H9 (cell line): ENCODE results near the gene TECPR2. TPM values are rescaled to one million over a fixed set of nuclear protein-coding genes. Genes with fewer than 3 reads are reported as not detected.

Experiments
- DNase-seq: peaks from one replicate; pipeline ENCODE4 v3.0.0-alpha.2; 2017
- H2AFZ ChIP-seq: one replicate; pipeline ENCODE4 v1.6.1; 2013; ENCODE audit warnings: mild to moderate bottlenecking, low read length, control low read depth, moderate library complexity
- H2AK5ac ChIP-seq: 2 replicates; pipeline ENCODE4 v1.6.1; 2013; ENCODE audit warnings: low read length, control low read depth, mixed read lengths; ENCODE audit not compliant: insufficient read length
- H2BK120ac ChIP-seq: one replicate; pipeline ENCODE4 v1.6.1; 2013; ENCODE audit warnings: low read depth, mild to moderate bottlenecking, low read length, control low read depth, inconsistent platforms; ENCODE audit not compliant: poor library complexity, severe bottlenecking
- H2BK12ac ChIP-seq: 2 replicates; pipeline ENCODE4 v1.6.1; 2013; ENCODE audit warnings: low read length, control low read depth, mixed read lengths, low read depth; ENCODE audit not compliant: insufficient read length
- H2BK15ac ChIP-seq: 2 replicates; pipeline ENCODE4 v1.6.1; 2013; ENCODE audit warnings: low read depth, low read length, control low read depth
- H2BK20ac ChIP-seq: one replicate; pipeline ENCODE4 v1.6.1; 2013; ENCODE audit warnings: low read depth, mild to moderate bottlenecking, low read length, control low read depth, inconsistent platforms; ENCODE audit not compliant: poor library complexity, severe bottlenecking
- H2BK5ac ChIP-seq: 2 replicates; pipeline ENCODE4 v1.6.1; 2013; ENCODE audit warnings: low read length, control low read depth, mixed read lengths; ENCODE audit not compliant: insufficient read length
- H3K14ac ChIP-seq: 2 replicates; pipeline ENCODE4 v1.6.1; 2013; ENCODE audit warnings: low read length, control low read depth; ENCODE audit not compliant: insufficient read depth
- H3K18ac ChIP-seq: 2 replicates; pipeline ENCODE4 v1.6.1; 2013; ENCODE audit warnings: low read depth, mild to moderate bottlenecking, mixed read lengths, low read length, control low read depth; ENCODE audit not compliant: insufficient read length
- H3K23ac ChIP-seq: 2 replicates; pipeline ENCODE4 v1.6.1; 2013; ENCODE audit warnings: low read length, control low read depth, mixed read lengths, low read depth; ENCODE audit not compliant: insufficient read length
- H3K23me2 ChIP-seq: 2 replicates; pipeline ENCODE4 v1.6.1; 2013; ENCODE audit warnings: low read depth, mild to moderate bottlenecking, mixed read lengths, low read length, control low read depth; ENCODE audit not compliant: insufficient read length, poor library complexity, severe bottlenecking
- H3K27ac ChIP-seq: 2 replicates; pipeline ENCODE4 v1.5.1; 2013; ENCODE audit warnings: low read length, control low read depth, mixed read lengths, low read depth; ENCODE audit not compliant: insufficient read length
- H3K27me3 ChIP-seq: 2 replicates; pipeline ENCODE4 v1.6.1; 2013; ENCODE audit warnings: low read length, control low read depth, inconsistent platforms; ENCODE audit not compliant: insufficient read depth
- H3K4ac ChIP-seq: 2 replicates; pipeline ENCODE4 v1.6.1; 2013; ENCODE audit warnings: low read depth, mild to moderate bottlenecking, control low read depth, inconsistent platforms, low read length, moderate library complexity
- H3K4me1 ChIP-seq: 2 replicates; pipeline ENCODE4 v1.6.1; 2013; ENCODE audit warnings: low read length, control low read depth, inconsistent platforms; ENCODE audit not compliant: insufficient read depth
- H3K4me2 ChIP-seq: 2 replicates; pipeline ENCODE4 v1.6.1; 2013; ENCODE audit warnings: low read length, control low read depth, mixed read lengths; ENCODE audit not compliant: insufficient read length, insufficient read depth
- H3K56ac ChIP-seq: 2 replicates; pipeline ENCODE4 v1.6.1; 2013; ENCODE audit warnings: low read depth, mild to moderate bottlenecking, mixed read lengths, low read length, control low read depth; ENCODE audit not compliant: insufficient read length
- H3K79me1 ChIP-seq: 2 replicates; pipeline ENCODE4 v1.6.1; 2013; ENCODE audit warnings: low read depth, mild to moderate bottlenecking, moderate library complexity, low read length, control low read depth, inconsistent platforms; ENCODE audit not compliant: insufficient read depth, poor library complexity, severe bottlenecking
- H3K79me2 ChIP-seq: 2 replicates; pipeline ENCODE4 v1.6.1; 2013; ENCODE audit warnings: low read length, control low read depth, inconsistent platforms; ENCODE audit not compliant: insufficient read depth
- H3K9ac ChIP-seq: 2 replicates; pipeline ENCODE4 v1.6.1; 2013; ENCODE audit warnings: low read length, control low read depth, mixed read lengths; ENCODE audit not compliant: insufficient read length; ENCODE audit errors: extremely low read depth
- H3K9me3 ChIP-seq: one replicate; pipeline ENCODE4 v1.6.1; 2013; ENCODE audit warnings: low read depth, low read length, inconsistent platforms; ENCODE audit not compliant: control insufficient read depth
- H3T11ph ChIP-seq: one replicate; pipeline ENCODE4 v1.6.1; 2013; ENCODE audit warnings: mild to moderate bottlenecking, low read length, control low read depth, inconsistent platforms
- H4K20me1 ChIP-seq: one replicate; pipeline ENCODE4 v1.6.1; 2013; ENCODE audit not compliant: control insufficient read depth, insufficient read length, insufficient read depth
- H4K5ac ChIP-seq: 2 replicates; pipeline ENCODE4 v1.6.1; 2013; ENCODE audit warnings: low read depth, mild to moderate bottlenecking, mixed read lengths, low read length, control low read depth; ENCODE audit not compliant: insufficient read length
- H4K8ac ChIP-seq: replicated peaks from 2 replicates; pipeline ENCODE4 v1.6.1; 2013; ENCODE audit warnings: low read length, control low read depth, mixed read lengths, low read depth; ENCODE audit not compliant: insufficient read length
- H4K91ac ChIP-seq: 2 replicates; pipeline ENCODE4 v1.6.1; 2013; ENCODE audit warnings: low read depth, mild to moderate bottlenecking, moderate library complexity, mixed read lengths, low read length, control low read depth; ENCODE audit not compliant: insufficient read length
- H3K27ac Mint-ChIP-seq, 3 experiments: 2 replicates in 2 of 3; 3 replicates in 1 of 3; pipeline ENCODE4 v1.8.0; 2020 to 2021; ENCODE audit warnings: mixed read lengths in 3 of 3, mild to moderate bottlenecking in 1 of 3, moderate library complexity in 1 of 3
- H3K27me3 Mint-ChIP-seq: 2 replicates; pipeline ENCODE4 v1.8.0; 2021; ENCODE audit warnings: low read depth, mild to moderate bottlenecking, moderate library complexity, mixed read lengths
- H3K36me3 Mint-ChIP-seq, 3 experiments: 2 replicates in 2 of 3; 3 replicates in 1 of 3; pipeline ENCODE4 v1.8.0; 2020 to 2021; ENCODE audit warnings: low read depth in 3 of 3, mixed read lengths in 3 of 3; ENCODE audit not compliant: insufficient read depth in 1 of 3
- H3K4me1 Mint-ChIP-seq, 2 experiments: 2 replicates each; pipeline ENCODE4 v1.8.0; 2020; ENCODE audit warnings: mixed read lengths in 2 of 2
- H3K4me3 Mint-ChIP-seq, 2 experiments: 2 replicates in 1 of 2; 3 replicates in 1 of 2; pipeline ENCODE4 v1.8.0; 2020 to 2021; ENCODE audit warnings: mild to moderate bottlenecking in 2 of 2, mixed read lengths in 2 of 2, moderate library complexity in 1 of 2
- H3K9me3 Mint-ChIP-seq, 2 experiments: 2 replicates in 1 of 2; 3 replicates in 1 of 2; pipeline ENCODE4 v1.8.0; 2020; ENCODE audit warnings: mild to moderate bottlenecking in 2 of 2, mixed read lengths in 2 of 2, moderate library complexity in 1 of 2
- WGBS: extraction: QIAGEN DNeasy Blood & Tissue Kit; methylation state at CpG from one replicate; pipeline ENCODE4 v1.1.7; 2013; ENCODE audit warnings: missing lambda C conversion rate, low lambda C conversion rate, mixed read lengths; ENCODE audit not compliant: insufficient read length; ENCODE audit errors: extremely low coverage; 5-methylcytosine and 5-hydroxymethylcytosine counted together
- total RNA-seq: library from RNA; stranded (reverse); gene quantifications from 2 replicates; pipeline ENCODE4 v1.2.1, GENCODE V29; 2021
- TF ChIP-seq, protein P1 (sequence below): fragments of 200-600 bp; sonication (generic); conservative IDR thresholded peaks from 3 replicates; pipeline ENCODE4 v1.8.0; 2021; ENCODE audit warnings: antibody characterized with exemption, mild to moderate bottlenecking

TECPR2 gene
- total RNA-seq, 1 experiment from 2014 or later = 15.4 TPM

DNA sequence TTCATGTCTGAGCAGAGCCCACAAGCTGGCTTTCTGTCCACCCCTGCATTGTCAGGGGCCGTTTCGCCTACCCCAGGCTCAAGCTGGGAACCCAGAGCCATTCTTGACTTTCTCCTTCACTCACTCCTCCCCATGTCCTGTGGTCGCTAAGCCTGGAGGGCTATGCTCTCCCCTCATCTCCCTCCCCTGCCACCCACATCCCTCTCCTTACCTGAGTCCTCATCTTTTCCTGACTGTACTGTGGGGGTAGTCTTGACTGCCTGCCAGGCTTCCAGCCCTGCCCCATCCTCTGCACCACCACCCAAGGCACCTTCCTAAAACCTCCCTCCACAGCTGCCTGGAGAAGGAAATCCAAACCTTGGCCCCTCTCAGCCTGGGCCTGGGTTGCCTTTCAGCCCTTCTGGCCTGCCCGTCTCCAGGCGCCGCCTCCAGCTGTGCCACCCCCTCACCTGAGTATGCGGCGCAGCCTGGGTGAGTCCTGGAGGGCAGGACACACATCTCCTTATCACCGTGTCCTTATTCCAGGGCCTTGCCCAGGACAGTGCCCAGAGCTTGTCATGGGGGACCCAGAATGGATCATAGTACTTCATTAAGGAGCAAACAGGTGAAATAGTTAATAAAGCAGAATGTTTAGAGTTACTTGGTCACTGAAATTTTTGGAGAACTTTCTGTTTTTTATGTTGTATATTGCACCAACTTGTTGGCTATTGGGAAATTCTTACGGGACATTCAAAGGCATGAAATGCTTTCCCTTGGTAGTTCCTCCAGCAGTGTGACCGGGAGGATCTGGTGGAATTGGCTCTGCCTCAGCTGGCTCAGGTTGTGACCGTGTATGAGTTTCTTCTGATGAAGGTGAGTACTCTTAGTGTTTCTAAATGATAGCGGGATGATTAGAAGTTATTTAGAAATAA, 28.7 kb upstream of the TECPR2 start:
- peaks cover 0 to 5% of the 10 kb centered on the region in 2 experiments; a peak in 1 of 4 replicates for H3K4me1 Mint-ChIP-seq
- no peak overlapping the region for H3T11ph ChIP-seq
- TF ChIP-seq, protein P1, sequence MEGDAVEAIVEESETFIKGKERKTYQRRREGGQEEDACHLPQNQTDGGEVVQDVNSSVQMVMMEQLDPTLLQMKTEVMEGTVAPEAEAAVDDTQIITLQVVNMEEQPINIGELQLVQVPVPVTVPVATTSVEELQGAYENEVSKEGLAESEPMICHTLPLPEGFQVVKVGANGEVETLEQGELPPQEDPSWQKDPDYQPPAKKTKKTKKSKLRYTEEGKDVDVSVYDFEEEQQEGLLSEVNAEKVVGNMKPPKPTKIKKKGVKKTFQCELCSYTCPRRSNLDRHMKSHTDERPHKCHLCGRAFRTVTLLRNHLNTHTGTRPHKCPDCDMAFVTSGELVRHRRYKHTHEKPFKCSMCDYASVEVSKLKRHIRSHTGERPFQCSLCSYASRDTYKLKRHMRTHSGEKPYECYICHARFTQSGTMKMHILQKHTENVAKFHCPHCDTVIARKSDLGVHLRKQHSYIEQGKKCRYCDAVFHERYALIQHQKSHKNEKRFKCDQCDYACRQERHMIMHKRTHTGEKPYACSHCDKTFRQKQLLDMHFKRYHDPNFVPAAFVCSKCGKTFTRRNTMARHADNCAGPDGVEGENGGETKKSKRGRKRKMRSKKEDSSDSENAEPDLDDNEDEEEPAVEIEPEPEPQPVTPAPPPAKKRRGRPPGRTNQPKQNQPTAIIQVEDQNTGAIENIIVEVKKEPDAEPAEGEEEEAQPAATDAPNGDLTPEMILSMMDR = no peak
- no peak overlapping the region for H2AFZ ChIP-seq
- no peak overlapping the region for H4K5ac ChIP-seq
- H3K23ac ChIP-seq = no peak overlapping the region
- no peaks in the 10 kb centered on the region for H3K79me2 ChIP-seq
- H2BK5ac ChIP-seq = no peak overlapping the region
- no peaks in the 10 kb centered on the region for H3K27me3 Mint-ChIP-seq
- H3K4me3 Mint-ChIP-seq = no peak overlapping the region
- H3K27me3 ChIP-seq = no peaks in the 10 kb centered on the region
- H2BK15ac ChIP-seq = no peak overlapping the region
- H3K9me3 ChIP-seq = no peaks in the 10 kb centered on the region
- H3K23me2 ChIP-seq = no peaks in the 10 kb centered on the region
- H3K4me2 ChIP-seq = no peak overlapping the region
- H3K56ac ChIP-seq = no peak overlapping the region
- H3K36me3 Mint-ChIP-seq = peaks cover 8 to 50% (median 46%) of the 10 kb centered on the region in 3 experiments
- no peak overlapping the region for H3K27ac ChIP-seq
- H3K14ac ChIP-seq = no peak overlapping the region
- no peak for DNase-seq
- 100% methylated on average over 1 of the region's 13 CpGs for WGBS
- H3K4me1 ChIP-seq = no peaks in the 10 kb centered on the region
- no peak overlapping the region for H2BK120ac ChIP-seq
- no peaks in the 10 kb centered on the region for H4K20me1 ChIP-seq
- no peak overlapping the region for H2BK20ac ChIP-seq
- no peaks in the 10 kb centered on the region for H3K9me3 Mint-ChIP-seq
- no peak overlapping the region for H2AK5ac ChIP-seq
- no peak overlapping the region for H3K18ac ChIP-seq
- H2BK12ac ChIP-seq = no peak overlapping the region
- no peak overlapping the region for H4K8ac ChIP-seq
- H4K91ac ChIP-seq = no peak overlapping the region
- no peak overlapping the region for H3K9ac ChIP-seq
- peak overlapping the region; percentile 9 to 68 (median 10); a peak in 4 of 7 replicates for H3K27ac Mint-ChIP-seq
- H3K4ac ChIP-seq = no peak overlapping the region
- H3K79me1 ChIP-seq = no peaks in the 10 kb centered on the region
